SIG-M5 (cell line): ENCODE measurements around the gene SNX24.

ENCODE experiments used
- DNase-seq: peaks from one replicate; lab custom pipeline; 2025; lab: John Stamatoyannopoulos, UW

The SNX24 gene

GRCh38 chr5:122921826-122922225 lies 76.4 kb downstream of the SNX24 start:
- no peak for DNase-seq

- DNase-seq: no peak
Observed at GRCh38 chr5:122924203-122924602, 78.8 kb downstream of the SNX24 start.

- no peak for DNase-seq
Observed at GRCh38 chr5:122924719-122925395, 79.4 kb downstream of the SNX24 start.

GRCh38 chr5:122929001-122929400 lies 83.6 kb downstream of the SNX24 start:
- DNase-seq: no peak

GRCh38 chr5:122929980-122930379 lies 84.6 kb downstream of the SNX24 start:
- no peak for DNase-seq

GRCh38 chr5:122933956-122934355 lies 88.5 kb downstream of the SNX24 start:
- DNase-seq: no peak

GRCh38 chr5:122936088-122936487 lies 90.7 kb downstream of the SNX24 start:
- DNase-seq: no peak

- DNase-seq: no peak
Observed at GRCh38 chr5:122937914-122938313, 92.5 kb downstream of the SNX24 start.

GRCh38 chr5:122940890-122941289 lies 95.5 kb downstream of the SNX24 start:
- DNase-seq: no peak

GRCh38 chr5:122941737-122942136 lies 96.3 kb downstream of the SNX24 start:
- DNase-seq: no peak

GRCh38 chr5:122942164-122942914 lies 96.9 kb downstream of the SNX24 start:
- DNase-seq: no peak

GRCh38 chr5:122943050-122943698 lies 97.8 kb downstream of the SNX24 start:
- no peak for DNase-seq

- no peak for DNase-seq
Observed at GRCh38 chr5:122944051-122944450, 98.6 kb downstream of the SNX24 start.

- no peak for DNase-seq
Observed at GRCh38 chr5:122947372-122947771, 102.0 kb downstream of the SNX24 start.

- DNase-seq: no peak
Observed at GRCh38 chr5:122947772-122948171, 102.4 kb downstream of the SNX24 start.

GRCh38 chr5:122948319-122948718 lies 102.9 kb downstream of the SNX24 start:
- no peak for DNase-seq

- no peak for DNase-seq
Observed at GRCh38 chr5:122951658-122952057, 106.2 kb downstream of the SNX24 start.

GRCh38 chr5:122954719-122955118 lies 109.3 kb downstream of the SNX24 start:
- no peak for DNase-seq

- DNase-seq: no peak
Observed at GRCh38 chr5:122957457-122957856, 112.0 kb downstream of the SNX24 start.

GRCh38 chr5:122959740-122960445 lies 114.5 kb downstream of the SNX24 start:
- DNase-seq: no peak

GRCh38 chr5:122963305-122963704 lies 117.9 kb downstream of the SNX24 start:
- no peak for DNase-seq

- DNase-seq: no peak
Observed at GRCh38 chr5:122965111-122965510, 119.7 kb downstream of the SNX24 start.

GRCh38 chr5:122967085-122967484 lies 121.7 kb downstream of the SNX24 start:
- no peak for DNase-seq
